SK-N-SH (cell line): ENCODE measurements around the gene PAM16. TPM values are rescaled to one million over a fixed set of nuclear protein-coding genes. Genes with fewer than 3 reads are reported as not detected.

Source experiments
- CTCF ChIA-PET: fragments of 300-600, 350-600 bp; formaldehyde crosslinking; extraction: SDS; loops from one replicate; lab custom pipeline; 2021; lab: Yijun Ruan, JAX
- POLR2A ChIA-PET: fragments of 350-600 bp; sonication (Branson Sonifier 250); formaldehyde crosslinking; extraction: SDS; loops from one replicate; lab custom pipeline; 2020; ENCODE audit warnings: antibody characterized with exemption, inconsistent platforms; lab: Yijun Ruan, JAX
- DNase-seq: peaks from one replicate; pipeline ENCODE4 v3.0.0; 2012
- H2AFZ ChIP-seq: fragments of 200-600 bp; sonication (generic); 2 replicates; pipeline ENCODE4 v1.8.1; 2016; ENCODE audit warnings: antibody characterized with exemption, mild to moderate bottlenecking, low read depth
- H3F3A ChIP-seq: fragments of 200-600 bp; sonication (generic); replicated peaks from 2 replicates; pipeline ENCODE3; 2016; ENCODE audit warnings: antibody characterized with exemption, mild to moderate bottlenecking; ENCODE audit not compliant: insufficient read depth
- H3K27ac ChIP-seq, 2 experiments: fragments of 200-500 bp in 1 of 2; fragments of 200-600 bp in 1 of 2; sonication (Bioruptor generic) in 1 of 2; sonication (generic), shearing (Covaris generic) in 1 of 2; 2 replicates each; pipeline versions ENCODE4 v1.5.1 to v1.6.1; 2014 to 2016; ENCODE audit warnings: low read depth in 2 of 2, inconsistent platforms in 1 of 2, low read length in 1 of 2, mild to moderate bottlenecking in 1 of 2, mixed read lengths in 1 of 2
- H3K27me3 ChIP-seq: fragments of 200-600 bp; sonication (generic), shearing (Covaris generic); 2 replicates; pipeline ENCODE4 v1.6.1; 2016; ENCODE audit warnings: mixed run types; ENCODE audit not compliant: insufficient read depth
- H3K36me3 ChIP-seq, 2 experiments: fragments of 200-500 bp in 1 of 2; fragments of 200-600 bp in 1 of 2; sonication (Bioruptor generic) in 1 of 2; sonication (generic) in 1 of 2; replicated peaks in 1 of 2; 2 replicates each; pipeline versions ENCODE3 to v1.5.1; 2014 to 2016; ENCODE audit warnings: low read length in 1 of 2, mild to moderate bottlenecking in 1 of 2; ENCODE audit not compliant: insufficient read depth in 2 of 2, control insufficient read depth in 1 of 2
- H3K4me1 ChIP-seq, 2 experiments: fragments of 200-500 bp in 1 of 2; fragments of 200-600 bp in 1 of 2; sonication (Bioruptor generic) in 1 of 2; sonication (generic), shearing (Covaris generic) in 1 of 2; 2 replicates each; pipeline versions ENCODE4 v1.5.1 to v1.6.1; 2014 to 2016; ENCODE audit warnings: low read depth in 1 of 2, low read length in 1 of 2, mixed run types in 1 of 2; ENCODE audit not compliant: insufficient read depth in 2 of 2, control insufficient read depth in 1 of 2
- H3K4me2 ChIP-seq: fragments of 200-600 bp; sonication (generic), shearing (Covaris generic); 2 replicates; pipeline ENCODE4 v1.6.1; 2017; ENCODE audit warnings: mixed run types
- H3K4me3 ChIP-seq, 2 experiments: fragments of 200-500 bp in 1 of 2; fragments of 200-600 bp in 1 of 2; sonication (Bioruptor generic) in 1 of 2; sonication (generic), shearing (Covaris generic) in 1 of 2; 2 replicates each; pipeline versions ENCODE4 v1.5.1 to v1.8.1; 2014 to 2016; ENCODE audit warnings: low read depth in 2 of 2, inconsistent platforms in 1 of 2, low read length in 1 of 2, mild to moderate bottlenecking in 1 of 2, mixed read lengths in 1 of 2, moderate library complexity in 1 of 2
- H3K79me2 ChIP-seq: fragments of 200-600 bp; sonication (generic); 2 replicates; pipeline ENCODE4 v1.8.1; 2017; ENCODE audit warnings: mild to moderate bottlenecking; ENCODE audit not compliant: insufficient read depth
- H3K9ac ChIP-seq: fragments of 200-600 bp; sonication (generic); 2 replicates; pipeline ENCODE4 v1.6.1; 2017; ENCODE audit warnings: mixed run types
- H3K9me2 ChIP-seq: fragments of 200-600 bp; sonication (generic); 2 replicates; pipeline ENCODE4 v1.6.1; 2017; ENCODE audit warnings: mixed run types
- H3K9me3 ChIP-seq: fragments of 200-600 bp; sonication (generic); 2 replicates; pipeline ENCODE4 v1.6.1; 2017; ENCODE audit warnings: mixed run types, mild to moderate bottlenecking, moderate library complexity
- H4K20me1 ChIP-seq: fragments of 200-600 bp; sonication (generic); 2 replicates; pipeline ENCODE4 v1.6.1; 2017; ENCODE audit warnings: mild to moderate bottlenecking, mixed run types; ENCODE audit not compliant: insufficient read depth
- ELF1 ChIP-seq: IDR thresholded peaks from 2 replicates; pipeline ENCODE4 v1.4.0; 2012
- FOSL2 ChIP-seq: IDR thresholded peaks from 2 replicates; pipeline ENCODE4 v1.4.0; 2012; ENCODE audit warnings: low read depth, mild to moderate bottlenecking, moderate library complexity, borderline replicate concordance
- GATA2 ChIP-seq: sonication (generic); formaldehyde crosslinking; IDR thresholded peaks from 2 replicates; pipeline ENCODE4 v1.5.0; 2020; ENCODE audit warnings: mild to moderate bottlenecking, missing genetic modification reagents
- MEF2A ChIP-seq: IDR thresholded peaks from 2 replicates; pipeline ENCODE4 v1.4.0; 2012; ENCODE audit warnings: low read depth, borderline replicate concordance
- MXI1 ChIP-seq: IDR thresholded peaks from 2 replicates; pipeline ENCODE4 v1.6.1; 2012; ENCODE audit warnings: mild to moderate bottlenecking, low read depth, low read length, improper control_type of control experiment
- PBX3 ChIP-seq: IDR thresholded peaks from 2 replicates; pipeline ENCODE4; 2012
- POLR2AphosphoS5 ChIP-seq: IDR thresholded peaks from 2 replicates; pipeline ENCODE4 v1.6.1; 2012; ENCODE audit warnings: low read depth, low read length
- REST ChIP-seq: IDR thresholded peaks from 2 replicates; pipeline ENCODE4 v1.6.1; 2012; ENCODE audit warnings: mild to moderate bottlenecking, low read depth, low read length, moderate library complexity
- SIN3A ChIP-seq: IDR thresholded peaks from 2 replicates; pipeline ENCODE4 v1.6.1; 2012; ENCODE audit warnings: low read depth, mild to moderate bottlenecking, low read length, moderate library complexity, borderline replicate concordance
- USF1 ChIP-seq: IDR thresholded peaks from 2 replicates; pipeline ENCODE4 v1.4.0; 2012; ENCODE audit warnings: low read depth, borderline replicate concordance
- USF2 ChIP-seq: fragments of 150-350 bp; IDR thresholded peaks from 2 replicates; pipeline ENCODE4 v1.6.1; 2017; ENCODE audit warnings: antibody characterized with exemption, low read length, low read depth, borderline replicate concordance
- WGBS: methylation state at CpG from one replicate; pipeline ENCODE4 v1.1.6; 2017; ENCODE audit warnings: low lambda C conversion rate; 5-methylcytosine and 5-hydroxymethylcytosine counted together
- polyA plus RNA-seq, 3 experiments: library from polyadenylated mRNA; depleted of rRNA; stranded (reverse); fragments of >200 nt; gene quantifications; 2 replicates each; pipeline ENCODE4 v1.2.3, GENCODE V29; 2012

Gene PAM16
- polyA plus RNA-seq, 1 of the 3 experiments (the other 2 are of a cell fraction), result 96.4 TPM

- Histone ChIP-seq H3F3A (no peaks in the 10 kb centered on the region), H4K20me1 (peaks cover 22% of the 10 kb centered on the region), H3K4me2 (no peak overlapping the region), H3K4me1 (peaks cover 0 to 21% of the 10 kb centered on the region in 2 experiments; a peak in 1 of 4 replicates), H3K79me2 (peaks cover 40% of the 10 kb centered on the region), H3K36me3 (peaks cover 0 to 33% of the 10 kb centered on the region in 2 experiments), H3K27me3 (no peaks in the 10 kb centered on the region), H3K9ac (no peak overlapping the region), H3K9me3 (no peaks in the 10 kb centered on the region), H3K9me2 (no peaks in the 10 kb centered on the region), H2AFZ (no peak overlapping the region), H3K4me3 (no peak overlapping the region), H3K27ac (no peak overlapping the region; a peak in 1 of 4 replicates)
- no peak for DNase-seq
- WGBS, result no CpG with 5 or more reads among the region's 13 CpGs
- no peak for TF ChIP-seq MEF2A
- no peak for TF ChIP-seq PBX3
- no peak for TF ChIP-seq POLR2AphosphoS5
- TF ChIP-seq REST, result no peak
- no peak for TF ChIP-seq ELF1
- no peak for TF ChIP-seq SIN3A
- TF ChIP-seq GATA2 (CRISPR knock-in tag), result no peak
- CTCF ChIA-PET, result interaction anchor here (1.0 to 10.6 kb wide), 8 partner anchors 10 to 87 kb away, joined by 3 to 153 read pairs (median 10); partner anchors contain the start of gene PAM16
- POLR2A ChIA-PET, result interaction anchor here (1.4 kb wide), 1 partner anchor 9 kb away, joined by 5 read pairs; no protein-coding TSS in a partner anchor
Observed at GRCh38 chr16:4341250-4341649, 9.9 kb downstream of the PAM16 start.

- Histone ChIP-seq H3K27ac (no peak overlapping the region; a peak in 1 of 4 replicates), H2AFZ (no peak overlapping the region), H4K20me1 (peaks cover 13% of the 10 kb centered on the region; the same call in 1 of the 2 replicates)
- CTCF ChIA-PET, result interaction anchor here (0.6 to 10.6 kb wide), 12 partner anchors 11 to 140 kb away, joined by 3 to 153 read pairs (median 4); partner anchors contain the start of gene PAM16
- no peak for DNase-seq
- 100% methylated on average over 2 of the region's 6 CpGs for WGBS
- no peak for TF ChIP-seq SIN3A
- TF ChIP-seq USF2, result no peak
- TF ChIP-seq FOSL2, result no peak
- no peak for TF ChIP-seq GATA2 (CRISPR knock-in tag)
- no peak for TF ChIP-seq MXI1
- no peak for TF ChIP-seq REST
- no peak for TF ChIP-seq USF1
- TF ChIP-seq, all 33 proteins: peak for 0
- Histone ChIP-seq H3K4me2 (no peak overlapping the region), H3K36me3 (peaks cover 0 to 40% of the 10 kb centered on the region in 2 experiments), H3K79me2 (peaks cover 33% of the 10 kb centered on the region), H3K9me2 (no peaks in the 10 kb centered on the region), H3K9me3 (no peaks in the 10 kb centered on the region), H3K4me1 (peaks cover 0 to 21% of the 10 kb centered on the region in 2 experiments; a peak in 1 of 4 replicates), H3K4me3 (no peak overlapping the region), H3F3A (peaks cover 3% of the 10 kb centered on the region), H3K9ac (no peak overlapping the region), H3K27me3 (no peaks in the 10 kb centered on the region)
- POLR2A ChIA-PET, result interaction anchor here (0.7 to 1.4 kb wide), 2 partner anchors 10 to 12 kb away, joined by 4 to 5 read pairs; no protein-coding TSS in a partner anchor
Observed at GRCh38 chr16:4340443-4340842, 10.7 kb downstream of the PAM16 start.
